Mucosa of gallbladder (tissue), 1 donor: Measurements from ENCODE around the gene RAB9A. TPM values are rescaled to one million over a fixed set of nuclear protein-coding genes. Genes with fewer than 3 reads are reported as not detected.
"Not testable (repeated sequence)": the region's sequence is repeated elsewhere in the genome, so short reads cannot be mapped to it uniquely, and the experiment has no call there.

Experiments used
- DNase-seq: peaks from one replicate; pipeline ENCODE4 v3.0.0-alpha.2; 2020; ENCODE audit warnings: low spot score
- total RNA-seq: library from RNA; stranded (reverse); gene quantifications from one replicate; pipeline ENCODE4 v1.2.1, GENCODE V29; 2021
- donor health status: DM: no; HTN: no; CAD: no.

RAB9A gene
- total RNA-seq, 1 donor from 2014 or later = 32.2 TPM

- DNase-seq = no peak
Observed at GRCh38 chrX:13700380-13700779, 11.5 kb downstream of the RAB9A start.

- DNase-seq = no peak
Observed at GRCh38 chrX:13702111-13702789, 13.3 kb downstream of the RAB9A start.

- no peak for DNase-seq
Observed at GRCh38 chrX:13703135-13703534, 14.2 kb downstream of the RAB9A start.

GRCh38 chrX:13703589-13703988 is 14.7 kb downstream of the RAB9A start:
- no peak for DNase-seq

- no peak for DNase-seq
Observed at GRCh38 chrX:13711141-13711540, 22.2 kb downstream of the RAB9A start.

- DNase-seq = no peak
Observed at GRCh38 chrX:13716455-13716854, 27.5 kb downstream of the RAB9A start.

- no peak for DNase-seq
Observed at GRCh38 chrX:13716905-13717304, 28.0 kb downstream of the RAB9A start.

GRCh38 chrX:13717700-13718472 is 29.0 kb downstream of the RAB9A start:
- DNase-seq = no peak

GRCh38 chrX:13719192-13719856 is 30.4 kb downstream of the RAB9A start:
- DNase-seq = no peak

GRCh38 chrX:13721371-13721770 is 32.4 kb downstream of the RAB9A start:
- DNase-seq = no peak

- no peak for DNase-seq
Observed at GRCh38 chrX:13721819-13722519, 33.0 kb downstream of the RAB9A start.

- DNase-seq = peak; percentile 55
Observed at GRCh38 chrX:13724878-13725277, 36.0 kb downstream of the RAB9A start.

- DNase-seq = not testable (repeated sequence)
Observed at GRCh38 chrX:13726583-13726982, 37.7 kb downstream of the RAB9A start.

GRCh38 chrX:13730523-13730922 is 41.6 kb downstream of the RAB9A start:
- not testable (repeated sequence) for DNase-seq

- no peak for DNase-seq
Observed at GRCh38 chrX:13732246-13733067, 43.5 kb downstream of the RAB9A start.

- no peak for DNase-seq
Observed at GRCh38 chrX:13733506-13733905, 44.6 kb downstream of the RAB9A start.

- DNase-seq = peak; percentile 96
Observed at GRCh38 chrX:13734278-13735172, 45.6 kb downstream of the RAB9A start, which contains the start of the genes OFD1 and TRAPPC2. TSS of gene OFD1 (plus strand) at chrX:13734748. CDS start at chrX:13735072, 324 bp downstream. TSS of gene TRAPPC2 (minus strand) at chrX:13734620. CDS start at chrX:13719963, 14,657 bp downstream.

GRCh38 chrX:13741695-13742094 is 52.8 kb downstream of the RAB9A start:
- DNase-seq = no peak

- DNase-seq = no peak
Observed at GRCh38 chrX:13742397-13743176, 53.7 kb downstream of the RAB9A start.
